ENCODE data around the gene DIS3L2.

The DIS3L2 gene

GRCh38 chr2:232117413-232117812 is 155.9 kb downstream of the DIS3L2 start:
- H3K9ac ChIP-seq = no peak overlapping the region
- no peaks in the 10 kb centered on the region for H3K36me3 ChIP-seq (ENCODE audit: control insufficient read depth, insufficient read depth, low read length)
- H3K9me3 ChIP-seq (ENCODE audit: control insufficient read depth, low read length) = no peaks in the 10 kb centered on the region
- peaks cover 6% of the 10 kb centered on the region for H3K79me2 ChIP-seq
- no peak overlapping the region for H3K4me3 ChIP-seq (ENCODE audit: low read depth, low read length)
- no peak for TF ChIP-seq CTCF (IDR thresholded peaks at IDR 0.05)
- no peak overlapping the region for H3K4me2 ChIP-seq (ENCODE audit: low read length)
- no peak overlapping the region for H2AFZ ChIP-seq
- peaks cover 16% of the 10 kb centered on the region for H3K4me1 ChIP-seq
- no peaks in the 10 kb centered on the region for H3K27me3 ChIP-seq (ENCODE audit: control insufficient read depth, insufficient read depth, low read length)
- no peak overlapping the region for H3K27ac ChIP-seq

GRCh38 chr2:232120911-232121310 is 159.4 kb downstream of the DIS3L2 start:
- no peaks in the 10 kb centered on the region for H3K27me3 ChIP-seq (ENCODE audit: control insufficient read depth, insufficient read depth, low read length)
- H3K27ac ChIP-seq = no peak overlapping the region
- H3K9me3 ChIP-seq (ENCODE audit: control insufficient read depth, low read length) = no peaks in the 10 kb centered on the region
- no peak overlapping the region for H3K9ac ChIP-seq
- H3K79me2 ChIP-seq = peaks cover 9% of the 10 kb centered on the region
- H3K4me1 ChIP-seq = peaks cover 10% of the 10 kb centered on the region
- H3K36me3 ChIP-seq (ENCODE audit: control insufficient read depth, insufficient read depth, low read length) = no peaks in the 10 kb centered on the region
- H3K4me3 ChIP-seq (ENCODE audit: low read depth, low read length) = no peak overlapping the region
- H3K4me2 ChIP-seq (ENCODE audit: low read length) = no peak overlapping the region
- no peak for TF ChIP-seq CTCF (IDR thresholded peaks at IDR 0.05)
- H2AFZ ChIP-seq = no peak overlapping the region

GRCh38 chr2:232124309-232124708 is 162.8 kb downstream of the DIS3L2 start:
- H3K27ac ChIP-seq = no peak overlapping the region
- no peak overlapping the region for H3K9ac ChIP-seq
- no peaks in the 10 kb centered on the region for H3K27me3 ChIP-seq (ENCODE audit: control insufficient read depth, insufficient read depth, low read length)
- H3K79me2 ChIP-seq = peaks cover 6% of the 10 kb centered on the region
- TF ChIP-seq CTCF (IDR thresholded peaks at IDR 0.05) = no peak
- no peak overlapping the region for H2AFZ ChIP-seq
- H3K9me3 ChIP-seq (ENCODE audit: control insufficient read depth, low read length) = no peaks in the 10 kb centered on the region
- H3K4me1 ChIP-seq = peaks cover 4% of the 10 kb centered on the region
- H3K4me2 ChIP-seq (ENCODE audit: low read length) = no peak overlapping the region
- H3K4me3 ChIP-seq (ENCODE audit: low read depth, low read length) = no peak overlapping the region
- no peaks in the 10 kb centered on the region for H3K36me3 ChIP-seq (ENCODE audit: control insufficient read depth, insufficient read depth, low read length)

GRCh38 chr2:232126301-232127099 is 165.0 kb downstream of the DIS3L2 start:
- Histone ChIP-seq H3K4me3 (ENCODE audit: low read depth, low read length) (no peak overlapping the region), H2AFZ (no peak overlapping the region), H3K27me3 (ENCODE audit: control insufficient read depth, insufficient read depth, low read length) (no peaks in the 10 kb centered on the region), H3K9ac (no peak overlapping the region), H3K4me2 (ENCODE audit: low read length) (no peak overlapping the region), H3K79me2 (peaks cover 3% of the 10 kb centered on the region), H3K9me3 (ENCODE audit: control insufficient read depth, low read length) (no peaks in the 10 kb centered on the region), H3K4me1 (no peaks in the 10 kb centered on the region), H3K27ac (no peak overlapping the region), H3K36me3 (ENCODE audit: control insufficient read depth, insufficient read depth, low read length) (no peaks in the 10 kb centered on the region)
- TF ChIP-seq CTCF (IDR thresholded peaks at IDR 0.05) = no peak

GRCh38 chr2:232129483-232129882 is 168.0 kb downstream of the DIS3L2 start:
- TF ChIP-seq CTCF (IDR thresholded peaks at IDR 0.05) = no peak
- Histone ChIP-seq H3K79me2 (no peaks in the 10 kb centered on the region), H3K27me3 (ENCODE audit: control insufficient read depth, insufficient read depth, low read length) (no peaks in the 10 kb centered on the region), H3K9me3 (ENCODE audit: control insufficient read depth, low read length) (no peaks in the 10 kb centered on the region), H2AFZ (no peak overlapping the region), H3K4me3 (ENCODE audit: low read depth, low read length) (no peak overlapping the region), H3K4me2 (ENCODE audit: low read length) (no peak overlapping the region), H3K27ac (no peak overlapping the region), H3K9ac (no peak overlapping the region), H3K36me3 (ENCODE audit: control insufficient read depth, insufficient read depth, low read length) (no peaks in the 10 kb centered on the region), H3K4me1 (peaks cover 2% of the 10 kb centered on the region)

Measured in parathyroid adenoma (tissue), 2 donors.